ENCODE measurements around the gene SOX6.

The SOX6 gene

DNA sequence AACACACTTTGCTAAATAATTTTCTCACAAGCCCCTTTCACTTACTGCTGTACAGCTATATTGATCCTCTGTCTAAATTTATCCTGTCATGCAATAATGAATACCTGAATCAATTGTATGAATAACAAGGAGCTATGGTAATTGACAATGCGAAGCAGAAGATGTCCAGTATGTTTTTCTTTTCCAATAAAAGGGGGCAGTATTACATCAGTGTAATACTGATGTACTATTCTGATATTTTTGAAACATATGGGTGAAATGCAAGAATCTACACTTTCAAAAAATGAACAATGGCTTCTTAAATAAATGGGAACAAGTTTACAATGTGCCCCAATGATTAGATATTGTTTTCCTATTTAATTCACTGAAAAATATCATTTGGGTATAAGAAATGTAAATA, 315.1 kb downstream of the SOX6 start:
- no peak for TF ChIP-seq CTCF (conservative IDR thresholded peaks at IDR 0.05; ENCODE audit: low read depth, low read length)
- no peaks in the 10 kb centered on the region for H3K79me2 ChIP-seq (ENCODE audit: insufficient read depth, low read depth)
- no peaks in the 10 kb centered on the region for H3K4me1 ChIP-seq (ENCODE audit: low read depth, poor library complexity, severe bottlenecking)
- H3K4me2 ChIP-seq, result no peak overlapping the region
- H2AFZ ChIP-seq (ENCODE audit: low read depth), result no peak overlapping the region
- no peak overlapping the region for H3K27ac ChIP-seq
- H4K20me1 ChIP-seq (ENCODE audit: insufficient read depth), result no peaks in the 10 kb centered on the region
- H3K9ac ChIP-seq, result no peak overlapping the region
- no peaks in the 10 kb centered on the region for H3K36me3 ChIP-seq (ENCODE audit: insufficient read depth)
- no peak overlapping the region for H3K4me3 ChIP-seq (IDR thresholded peaks at IDR 0.05; ENCODE audit: insufficient read depth, low read depth, low read length)
- H3K27me3 ChIP-seq (ENCODE audit: insufficient read depth, low read depth), result no peaks in the 10 kb centered on the region

DNA sequence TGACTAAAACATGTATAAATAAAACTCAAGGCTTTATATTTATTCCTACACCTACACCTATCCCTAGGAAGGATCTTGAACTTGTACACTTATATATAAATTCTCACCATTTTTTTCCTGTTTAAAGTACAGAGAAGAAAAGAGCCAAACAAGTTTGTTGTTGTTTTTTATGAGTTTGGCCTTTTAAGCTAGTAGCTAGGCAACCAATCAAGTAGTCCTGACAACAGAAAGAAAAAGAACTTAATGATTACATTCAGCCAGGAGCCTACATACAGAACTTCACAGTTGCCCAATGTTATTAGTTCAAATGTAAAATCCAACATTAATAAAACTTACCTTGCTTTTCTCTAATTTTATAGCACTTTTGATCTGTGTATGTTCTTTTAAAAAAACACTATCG, 316.2 kb downstream of the SOX6 start:
- Histone ChIP-seq H4K20me1 (ENCODE audit: insufficient read depth) (no peaks in the 10 kb centered on the region), H2AFZ (ENCODE audit: low read depth) (no peak overlapping the region), H3K9ac (no peak overlapping the region), H3K27ac (no peak overlapping the region), H3K4me1 (ENCODE audit: low read depth, poor library complexity, severe bottlenecking) (no peaks in the 10 kb centered on the region), H3K36me3 (ENCODE audit: insufficient read depth) (no peaks in the 10 kb centered on the region), H3K79me2 (ENCODE audit: insufficient read depth, low read depth) (no peaks in the 10 kb centered on the region), H3K4me3 (IDR thresholded peaks at IDR 0.05; ENCODE audit: insufficient read depth, low read depth, low read length) (no peak overlapping the region), H3K4me2 (no peak overlapping the region), H3K27me3 (ENCODE audit: insufficient read depth, low read depth) (no peaks in the 10 kb centered on the region)
- TF ChIP-seq CTCF (conservative IDR thresholded peaks at IDR 0.05; ENCODE audit: low read depth, low read length), result no peak

DNA sequence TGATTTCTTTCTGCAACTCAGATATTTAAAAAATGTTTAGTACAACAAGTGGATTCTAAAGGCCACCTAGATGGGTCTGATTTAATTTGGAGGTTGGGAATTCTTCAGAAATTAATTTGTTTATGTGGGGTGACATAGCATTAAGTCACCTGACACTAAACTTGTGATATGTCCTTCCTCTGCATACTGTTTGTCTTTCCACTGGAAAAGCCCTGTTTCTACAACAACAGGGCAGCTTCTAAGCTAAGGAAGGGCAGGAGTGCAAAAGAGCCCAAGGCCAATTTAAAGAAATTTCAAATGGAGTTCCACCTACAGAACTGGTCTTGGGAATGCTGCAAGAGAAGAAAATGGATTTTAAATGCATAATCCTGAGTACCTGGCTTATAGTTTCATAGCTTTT, 319.2 kb downstream of the SOX6 start:
- H3K9ac ChIP-seq, result no peak overlapping the region
- no peak overlapping the region for H3K27ac ChIP-seq
- no peak overlapping the region for H3K4me3 ChIP-seq (IDR thresholded peaks at IDR 0.05; ENCODE audit: insufficient read depth, low read depth, low read length)
- no peaks in the 10 kb centered on the region for H3K27me3 ChIP-seq (ENCODE audit: insufficient read depth, low read depth)
- H2AFZ ChIP-seq (ENCODE audit: low read depth), result no peak overlapping the region
- no peak for TF ChIP-seq CTCF (conservative IDR thresholded peaks at IDR 0.05; ENCODE audit: low read depth, low read length)
- no peaks in the 10 kb centered on the region for H3K36me3 ChIP-seq (ENCODE audit: insufficient read depth)
- no peaks in the 10 kb centered on the region for H3K79me2 ChIP-seq (ENCODE audit: insufficient read depth, low read depth)
- no peaks in the 10 kb centered on the region for H4K20me1 ChIP-seq (ENCODE audit: insufficient read depth)
- H3K4me1 ChIP-seq (ENCODE audit: low read depth, poor library complexity, severe bottlenecking), result no peaks in the 10 kb centered on the region
- H3K4me2 ChIP-seq, result no peak overlapping the region

DNA sequence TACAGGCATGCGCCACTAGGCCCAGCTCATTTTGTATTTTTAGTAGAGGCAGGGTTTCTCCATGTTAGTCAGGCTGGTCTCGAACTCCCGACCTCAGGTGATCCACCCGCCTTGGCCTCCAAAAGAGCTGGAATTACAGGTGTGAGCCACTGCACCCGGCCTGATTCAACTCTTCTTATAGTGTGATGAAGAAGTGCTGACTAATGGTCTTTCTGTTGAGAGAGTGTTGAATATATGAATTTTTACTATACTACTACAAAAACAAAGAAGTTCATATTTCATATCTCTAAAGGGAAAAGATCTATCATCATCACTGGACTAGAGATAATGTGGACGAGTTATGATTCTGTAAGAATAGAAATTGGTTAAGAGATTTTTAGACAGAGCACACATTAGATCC, 320.1 kb downstream of the SOX6 start:
- TF ChIP-seq CTCF (conservative IDR thresholded peaks at IDR 0.05; ENCODE audit: low read depth, low read length), result no peak
- no peak overlapping the region for H2AFZ ChIP-seq (ENCODE audit: low read depth)

DNA sequence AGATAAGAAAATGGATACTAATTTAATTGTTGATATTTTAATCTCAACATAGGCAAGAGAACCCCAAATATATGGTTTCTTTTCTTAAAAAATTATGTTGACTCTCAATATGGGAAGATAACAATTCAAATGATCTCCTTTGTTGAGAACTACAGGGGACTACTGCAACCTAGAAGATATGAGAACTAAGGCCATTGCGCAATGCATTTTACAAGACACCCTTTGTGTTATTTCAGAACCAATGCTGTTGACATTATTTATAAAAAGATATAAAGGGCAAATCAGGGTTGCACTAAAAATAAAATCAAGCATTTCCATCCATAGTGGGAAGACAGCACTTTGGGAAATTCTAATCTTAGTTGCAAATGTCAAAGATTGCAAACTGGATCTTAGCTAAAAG, 322.3 kb downstream of the SOX6 start:
- TF ChIP-seq CTCF (conservative IDR thresholded peaks at IDR 0.05; ENCODE audit: low read depth, low read length), result no peak
- Histone ChIP-seq H2AFZ (ENCODE audit: low read depth) (no peak overlapping the region), H3K4me3 (IDR thresholded peaks at IDR 0.05; ENCODE audit: insufficient read depth, low read depth, low read length) (no peak overlapping the region), H4K20me1 (ENCODE audit: insufficient read depth) (no peaks in the 10 kb centered on the region), H3K36me3 (ENCODE audit: insufficient read depth) (no peaks in the 10 kb centered on the region), H3K4me2 (no peak overlapping the region), H3K27ac (no peak overlapping the region), H3K27me3 (ENCODE audit: insufficient read depth, low read depth) (no peaks in the 10 kb centered on the region), H3K79me2 (ENCODE audit: insufficient read depth, low read depth) (no peaks in the 10 kb centered on the region), H3K4me1 (ENCODE audit: low read depth, poor library complexity, severe bottlenecking) (no peaks in the 10 kb centered on the region), H3K9ac (no peak overlapping the region)

More for the DNA sequence above, 320.1 kb downstream of the SOX6 start:
- no peaks in the 10 kb centered on the region for H3K27me3 ChIP-seq (ENCODE audit: insufficient read depth, low read depth)
- no peaks in the 10 kb centered on the region for H4K20me1 ChIP-seq (ENCODE audit: insufficient read depth)
- H3K4me2 ChIP-seq, result no peak overlapping the region
- no peaks in the 10 kb centered on the region for H3K79me2 ChIP-seq (ENCODE audit: insufficient read depth, low read depth)
- no peaks in the 10 kb centered on the region for H3K36me3 ChIP-seq (ENCODE audit: insufficient read depth)
- H3K4me1 ChIP-seq (ENCODE audit: low read depth, poor library complexity, severe bottlenecking), result no peaks in the 10 kb centered on the region
- no peak overlapping the region for H3K27ac ChIP-seq
- no peak overlapping the region for H3K4me3 ChIP-seq (IDR thresholded peaks at IDR 0.05; ENCODE audit: insufficient read depth, low read depth, low read length)
- no peak overlapping the region for H3K9ac ChIP-seq
